Upper lobe of right lung (tissue), 1 donor: ENCODE results near the gene SEC63. TPM values are rescaled to one million over a fixed set of nuclear protein-coding genes. Genes with fewer than 3 reads are reported as not detected.
"Not testable (repeated sequence)": the region's sequence is repeated elsewhere in the genome, so short reads cannot be mapped to it uniquely, and the experiment has no call there.

ENCODE experiments used
- ATAC-seq: fragments of 200-7000 bp; cut with Tn5 transposase; one replicate; pipeline ENCODE4 v1.9.1; 2020; ENCODE audit warnings: mild to moderate bottlenecking, moderate library complexity
- DNase-seq: peaks from one replicate; pipeline ENCODE4 v3.0.0-alpha.2; 2020
- H3K27ac ChIP-seq: fragments of 200-600 bp; one replicate; pipeline ENCODE4 v1.8.0; 2022
- H3K27me3 ChIP-seq: fragments of 200-600 bp; one replicate; pipeline ENCODE4 v1.8.0; 2022; ENCODE audit warnings: mild to moderate bottlenecking
- H3K36me3 ChIP-seq: fragments of 200-600 bp; one replicate; pipeline ENCODE4 v1.8.0; 2022
- H3K4me1 ChIP-seq: fragments of 200-600 bp; one replicate; pipeline ENCODE4 v1.8.0; 2022
- H3K4me3 ChIP-seq: fragments of 200-600 bp; one replicate; pipeline ENCODE4 v1.8.0; 2022; ENCODE audit warnings: mild to moderate bottlenecking
- H3K9me3 ChIP-seq: fragments of 200-600 bp; one replicate; pipeline ENCODE4 v1.8.0; 2022
- CTCF ChIP-seq: fragments of 200-600 bp; IDR thresholded peaks from one replicate; pipeline ENCODE4 v1.8.0; 2022; ENCODE audit warnings: antibody characterized with exemption
- intact Hi-C: fragments of 100-400 bp; cut with DNase I; formaldehyde crosslinking; loops from one replicate; pipeline ENCODE4 v1.11.0; 2022
- long read RNA-seq: library from polyadenylated mRNA; unstranded; transcript quantifications from one replicate; pipeline ENCODE4 v2.0.0, GENCODE V29; 2021
- total RNA-seq: library from RNA; stranded (reverse); fragmentation: NEBNext Ultra II Directional; extraction: Animal tissue kit (Norgen Biotek cat#: 25700); gene quantifications from one replicate; pipeline ENCODE4 v1.2.1, GENCODE V29; 2021
- donor health status: DM: no; HTN: yes; CAD: no; lungs with severe emphysema.

SEC63 gene
- total RNA-seq, result 118 TPM
- long read RNA-seq, full-length matches to known transcripts, result 97 of 137 reads
- long read RNA-seq, partial matches to known transcripts, result 20 of 137 reads
- long read RNA-seq, other reads (novel, unspliced or antisense), result 20 of 137 reads

- H3K9me3 ChIP-seq, result no peaks in the 10 kb centered on the region
- H3K27ac ChIP-seq, result peak within 1 kb of the TSS; percentile 93
- peak within 1 kb of the TSS; percentile 81 for H3K4me3 ChIP-seq
- TF ChIP-seq CTCF, result no peak
- H3K27me3 ChIP-seq, result no peaks in the 10 kb centered on the region
- no peaks in the 10 kb centered on the region for H3K36me3 ChIP-seq
- H3K4me1 ChIP-seq, result peaks cover 24% of the 10 kb centered on the region
- intact Hi-C loops, result no loop called here
- peak; percentile 99 for ATAC-seq
- DNase-seq, result peak; percentile 99
These were observed at the start of gene SEC63 for GRCh38 chr6:107957909-107958688. TSS of gene SEC63 (minus strand) at chr6:107958208. CDS start at chr6:107958009, 199 bp downstream.

GRCh38 chr6:108005961-108006360 is 48.0 kb upstream of the SEC63 start:
- Histone ChIP-seq H3K4me3 (no peak overlapping the region), H3K27me3 (no peaks in the 10 kb centered on the region), H3K36me3 (no peaks in the 10 kb centered on the region), H3K4me1 (no peaks in the 10 kb centered on the region), H3K27ac (no peak overlapping the region), H3K9me3 (no peaks in the 10 kb centered on the region)
- ATAC-seq (no peak), DNase-seq (no peak)
- no peak for TF ChIP-seq CTCF
- intact Hi-C loops, result no loop called here

- no peaks in the 10 kb centered on the region for H3K36me3 ChIP-seq
- intact Hi-C loops, result no loop called here
- no peak overlapping the region for H3K4me3 ChIP-seq
- H3K27ac ChIP-seq, result no peak overlapping the region
- H3K4me1 ChIP-seq, result no peaks in the 10 kb centered on the region
- H3K27me3 ChIP-seq, result no peaks in the 10 kb centered on the region
- no peak for DNase-seq
- H3K9me3 ChIP-seq, result no peaks in the 10 kb centered on the region
- ATAC-seq, result no peak
- TF ChIP-seq CTCF, result no peak
These were observed 46.9 kb upstream of the SEC63 start for GRCh38 chr6:108004861-108005260.

GRCh38 chr6:108002365-108003221 is 44.6 kb upstream of the SEC63 start:
- Histone ChIP-seq H3K4me1 (no peaks in the 10 kb centered on the region), H3K27me3 (no peaks in the 10 kb centered on the region), H3K9me3 (no peaks in the 10 kb centered on the region), H3K27ac (no peak overlapping the region), H3K4me3 (no peak overlapping the region), H3K36me3 (no peaks in the 10 kb centered on the region)
- no peak for TF ChIP-seq CTCF
- DNase-seq (no peak), ATAC-seq (peak; percentile 40)
- intact Hi-C loops, result no loop called here

- H3K27me3 ChIP-seq, result no peaks in the 10 kb centered on the region
- TF ChIP-seq CTCF, result no peak
- ATAC-seq, result no peak
- no peak for DNase-seq
- H3K9me3 ChIP-seq, result no peaks in the 10 kb centered on the region
- H3K27ac ChIP-seq, result no peak overlapping the region
- no peak overlapping the region for H3K4me3 ChIP-seq
- no peaks in the 10 kb centered on the region for H3K36me3 ChIP-seq
- intact Hi-C loops, result no loop called here
- H3K4me1 ChIP-seq, result no peaks in the 10 kb centered on the region
These were observed 43.8 kb upstream of the SEC63 start for GRCh38 chr6:108001696-108002231.

GRCh38 chr6:108000259-108000658 is 42.3 kb upstream of the SEC63 start:
- H3K27me3 ChIP-seq, ATAC-seq, H3K4me1 ChIP-seq, intact Hi-C loops, H3K4me3 ChIP-seq, DNase-seq, H3K27ac ChIP-seq, H3K36me3 ChIP-seq, H3K9me3 ChIP-seq: not testable (repeated sequence)
